ENCODE data around the gene PCDH17.

PCDH17 gene

GRCh38 chr13:57631596-57632275 is at the start of gene PCDH17:
Gene PCDH17, plus strand, starts transcription at chr13:57631744. Its CDS starts 803 bp downstream, at chr13:57632547.
- no peak for DNase-seq (ENCODE audit: low read depth in 2 of 2)

GRCh38 chr13:57582032-57582431 is 49.5 kb upstream of the PCDH17 start:
- no peak for DNase-seq (ENCODE audit: low read depth in 2 of 2)

GRCh38 chr13:57583529-57583928 is 48.0 kb upstream of the PCDH17 start:
- DNase-seq (ENCODE audit: low read depth in 2 of 2) = no peak

- no peak for DNase-seq (ENCODE audit: low read depth in 2 of 2)
These were observed 42.9 kb upstream of the PCDH17 start for GRCh38 chr13:57588639-57589038.

GRCh38 chr13:57595775-57596174 is 35.8 kb upstream of the PCDH17 start:
- DNase-seq (ENCODE audit: low read depth in 2 of 2) = no peak

- DNase-seq (ENCODE audit: low read depth in 2 of 2) = no peak
These were observed 30.0 kb upstream of the PCDH17 start for GRCh38 chr13:57601536-57601935.

GRCh38 chr13:57604442-57604841 is 27.1 kb upstream of the PCDH17 start:
- no peak for DNase-seq (ENCODE audit: low read depth in 2 of 2)

GRCh38 chr13:57611969-57612368 is 19.6 kb upstream of the PCDH17 start:
- DNase-seq (ENCODE audit: low read depth in 2 of 2) = no peak

- DNase-seq (ENCODE audit: low read depth in 2 of 2) = no peak
These were observed 19.0 kb upstream of the PCDH17 start for GRCh38 chr13:57612568-57612967.

GRCh38 chr13:57624565-57625435 is 6.7 kb upstream of the PCDH17 start:
- DNase-seq (ENCODE audit: low read depth in 2 of 2) = no peak

GRCh38 chr13:57627663-57628062 is 3.9 kb upstream of the PCDH17 start:
- DNase-seq (ENCODE audit: low read depth in 2 of 2) = no peak

GRCh38 chr13:57629391-57629804 is 2.1 kb upstream of the PCDH17 start:
- DNase-seq (ENCODE audit: low read depth in 2 of 2) = no peak

- DNase-seq (ENCODE audit: low read depth in 2 of 2) = no peak
These were observed 1.7 kb upstream of the PCDH17 start for GRCh38 chr13:57629821-57630235.

GRCh38 chr13:57630661-57631595 is 616 bp upstream of the PCDH17 start:
- no peak for DNase-seq (ENCODE audit: low read depth in 2 of 2)

- DNase-seq (ENCODE audit: low read depth in 2 of 2) = no peak
These were observed 964 bp downstream of the PCDH17 start for GRCh38 chr13:57632276-57633140.

GRCh38 chr13:57633141-57633949 is 1.8 kb downstream of the PCDH17 start:
- no peak for DNase-seq (ENCODE audit: low read depth in 2 of 2)

GRCh38 chr13:57633950-57634838 is 2.6 kb downstream of the PCDH17 start:
- DNase-seq (ENCODE audit: low read depth in 2 of 2) = no peak

GRCh38 chr13:57634839-57635165 is 3.3 kb downstream of the PCDH17 start:
- no peak for DNase-seq (ENCODE audit: low read depth in 2 of 2)

- DNase-seq (ENCODE audit: low read depth in 2 of 2) = no peak
These were observed 4.1 kb downstream of the PCDH17 start for GRCh38 chr13:57635541-57636085.
